ENCODE measurements around the gene SLC25A39. TPM values are rescaled to one million over a fixed set of nuclear protein-coding genes. Genes with fewer than 3 reads are reported as not detected.

SLC25A39 gene
- total and polyA plus RNA-seq, 2 of the 13 experiments (the other 11 are each of a cell fraction or from before 2014, with no cell fraction given) = 144 to 151 TPM

DNA sequence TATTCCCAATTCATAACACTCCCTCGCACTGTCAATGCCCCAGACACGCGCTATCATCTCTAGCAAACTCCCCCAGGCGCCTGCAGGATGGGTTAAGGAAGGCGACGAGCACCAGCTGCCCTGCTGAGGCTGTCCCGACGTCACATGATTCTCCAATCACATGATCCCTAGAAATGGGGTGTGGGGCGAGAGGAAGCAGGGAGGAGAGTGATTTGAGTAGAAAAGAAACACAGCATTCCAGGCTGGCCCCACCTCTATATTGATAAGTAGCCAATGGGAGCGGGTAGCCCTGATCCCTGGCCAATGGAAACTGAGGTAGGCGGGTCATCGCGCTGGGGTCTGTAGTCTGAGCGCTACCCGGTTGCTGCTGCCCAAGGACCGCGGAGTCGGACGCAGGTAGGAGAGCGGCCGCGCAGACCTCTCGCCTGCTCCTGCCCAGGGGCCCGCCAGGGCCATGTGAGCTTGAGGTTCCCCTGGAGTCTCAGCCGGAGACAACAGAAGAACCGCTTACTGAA is 20.4 kb upstream of the SLC25A39 start, which contains the start of gene GRN:
Gene GRN, plus strand, starts transcription at position 364 of the 515 bp plus-strand sequence. CDS start 3,863 bp downstream, outside the sequence.
- Histone ChIP-seq H3K4me1 (ENCODE audit: insufficient read depth, low read length) (peaks cover 25% of the 10 kb centered on the region), H3K4me2 (ENCODE audit: low read depth, low read length) (peak within 1 kb of the TSS; percentile 96), H3K36me3 (replicated peaks in 1 of 2; ENCODE audit: control insufficient read depth in 1 of 2, insufficient read depth in 2 of 2, low read length in 2 of 2) (peaks cover 0 to 8% of the 10 kb centered on the region in 2 experiments; a peak in 1 of 5 replicates), H2AFZ (ENCODE audit: low read length) (peak within 1 kb of the TSS; percentile 43), H3K4me3 (replicated peaks in 1 of 3; ENCODE audit: insufficient read depth in 1 of 3, low read depth in 2 of 3, low read length in 3 of 3) (peak within 1 kb of the TSS; percentile 86 to 99 (median 95)), H3K9me3 (ENCODE audit: low read length) (no peaks in the 10 kb centered on the region), H3K27ac (ENCODE audit: extremely low read length, insufficient read depth, low read length) (peak within 1 kb of the TSS; percentile 68), H4K20me1 (ENCODE audit: insufficient read depth, low read length) (no peaks in the 10 kb centered on the region), H3K9ac (ENCODE audit: insufficient read depth, low read depth, low read length) (peak within 1 kb of the TSS; percentile 85), H3K27me3 (ENCODE audit: control insufficient read depth in 1 of 2, insufficient read depth in 2 of 2, low read length in 2 of 2) (peaks cover 0 to 10% of the 10 kb centered on the region in 2 experiments; a peak in 1 of 5 replicates), H3K79me2 (ENCODE audit: insufficient read depth, low read length) (peaks cover 4% of the 10 kb centered on the region)
- intact Hi-C loops (cut with micrococcal nuclease; ENCODE audit: unreplicated experiment) = loop anchor here (2.0 kb wide), 1 partner anchor 18 kb away; no protein-coding TSS in a partner anchor
- DNase-seq (ENCODE audit: low spot score) (peak; percentile 100), FAIRE-seq (peak; percentile 99), ATAC-seq (peak; percentile 98)
- ChIA-PET POLR2A (interaction anchor here (0.8 to 2.9 kb wide), 19 partner anchors 11 to 221 kb away, joined by 3 to 24 read pairs (median 8); partner anchors contain the start of genes FAM171A2, HDAC5, RUNDC3A and SLC25A39), CTCF (ENCODE audit: low intra/inter-chr PET ratio, low total read pairs) (interaction anchor here (1.6 to 2.2 kb wide), 2 partner anchors 13 to 141 kb away, joined by 5 to 6 read pairs; no protein-coding TSS in a partner anchor)
- in situ Hi-C loops (cut with HindIII; ENCODE audit: extremely low pct_ligation_motif_present, low pct_unique_long_range_greater_than_20kb) = no loop called here
- no TSS peak for BruUV-seq (replicated peaks)
- 0% methylated on average over 17 of the region's 26 CpGs for whole genome bisulfite sequencing (ENCODE audit: low lambda C conversion rate)
- TF ChIP-seq TOPORS (CRISPR knock-in tag; IDR thresholded peaks at IDR 0.05) = no peak
- peak; percentile 25 for TF ChIP-seq U2AF1 (optimal IDR thresholded peaks at IDR 0.05; ENCODE audit: low read depth, low read length)
- no peak for TF ChIP-seq XRCC5 (optimal IDR thresholded peaks at IDR 0.05; ENCODE audit: low read length)
- TF ChIP-seq THYN1 (CRISPR knock-in tag; IDR thresholded peaks at IDR 0.05; ENCODE audit: borderline replicate concordance, low read depth) = no peak
- 0 out of 2 replicates have a peak, but pooled peaks have one; percentile 16 for TF ChIP-seq ZNF776 (CRISPR knock-in tag; IDR thresholded peaks at IDR 0.05)
- TF ChIP-seq, protein P1, sequence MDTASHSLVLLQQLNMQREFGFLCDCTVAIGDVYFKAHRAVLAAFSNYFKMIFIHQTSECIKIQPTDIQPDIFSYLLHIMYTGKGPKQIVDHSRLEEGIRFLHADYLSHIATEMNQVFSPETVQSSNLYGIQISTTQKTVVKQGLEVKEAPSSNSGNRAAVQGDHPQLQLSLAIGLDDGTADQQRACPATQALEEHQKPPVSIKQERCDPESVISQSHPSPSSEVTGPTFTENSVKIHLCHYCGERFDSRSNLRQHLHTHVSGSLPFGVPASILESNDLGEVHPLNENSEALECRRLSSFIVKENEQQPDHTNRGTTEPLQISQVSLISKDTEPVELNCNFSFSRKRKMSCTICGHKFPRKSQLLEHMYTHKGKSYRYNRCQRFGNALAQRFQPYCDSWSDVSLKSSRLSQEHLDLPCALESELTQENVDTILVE (CRISPR knock-in tag; IDR thresholded peaks at IDR 0.05) = peak; percentile 88
- 0 out of 2 replicates have a peak, but pooled peaks have one; percentile 75 for TF ChIP-seq ZFP1 (CRISPR knock-in tag; IDR thresholded peaks at IDR 0.05)
- TF ChIP-seq, protein P2, sequence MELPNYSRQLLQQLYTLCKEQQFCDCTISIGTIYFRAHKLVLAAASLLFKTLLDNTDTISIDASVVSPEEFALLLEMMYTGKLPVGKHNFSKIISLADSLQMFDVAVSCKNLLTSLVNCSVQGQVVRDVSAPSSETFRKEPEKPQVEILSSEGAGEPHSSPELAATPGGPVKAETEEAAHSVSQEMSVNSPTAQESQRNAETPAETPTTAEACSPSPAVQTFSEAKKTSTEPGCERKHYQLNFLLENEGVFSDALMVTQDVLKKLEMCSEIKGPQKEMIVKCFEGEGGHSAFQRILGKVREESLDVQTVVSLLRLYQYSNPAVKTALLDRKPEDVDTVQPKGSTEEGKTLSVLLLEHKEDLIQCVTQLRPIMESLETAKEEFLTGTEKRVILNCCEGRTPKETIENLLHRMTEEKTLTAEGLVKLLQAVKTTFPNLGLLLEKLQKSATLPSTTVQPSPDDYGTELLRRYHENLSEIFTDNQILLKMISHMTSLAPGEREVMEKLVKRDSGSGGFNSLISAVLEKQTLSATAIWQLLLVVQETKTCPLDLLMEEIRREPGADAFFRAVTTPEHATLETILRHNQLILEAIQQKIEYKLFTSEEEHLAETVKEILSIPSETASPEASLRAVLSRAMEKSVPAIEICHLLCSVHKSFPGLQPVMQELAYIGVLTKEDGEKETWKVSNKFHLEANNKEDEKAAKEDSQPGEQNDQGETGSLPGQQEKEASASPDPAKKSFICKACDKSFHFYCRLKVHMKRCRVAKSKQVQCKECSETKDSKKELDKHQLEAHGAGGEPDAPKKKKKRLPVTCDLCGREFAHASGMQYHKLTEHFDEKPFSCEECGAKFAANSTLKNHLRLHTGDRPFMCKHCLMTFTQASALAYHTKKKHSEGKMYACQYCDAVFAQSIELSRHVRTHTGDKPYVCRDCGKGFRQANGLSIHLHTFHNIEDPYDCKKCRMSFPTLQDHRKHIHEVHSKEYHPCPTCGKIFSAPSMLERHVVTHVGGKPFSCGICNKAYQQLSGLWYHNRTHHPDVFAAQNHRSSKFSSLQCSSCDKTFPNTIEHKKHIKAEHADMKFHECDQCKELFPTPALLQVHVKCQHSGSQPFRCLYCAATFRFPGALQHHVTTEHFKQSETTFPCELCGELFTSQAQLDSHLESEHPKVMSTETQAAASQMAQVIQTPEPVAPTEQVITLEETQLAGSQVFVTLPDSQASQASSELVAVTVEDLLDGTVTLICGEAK (IDR thresholded peaks at IDR 0.05) = no peak
- TF ChIP-seq, protein P2 (CRISPR knock-in tag; IDR thresholded peaks at IDR 0.05) = peak; percentile 61; the same call in 1 of the 2 replicates
- TF ChIP-seq GABPB1 (CRISPR knock-in tag; IDR thresholded peaks at IDR 0.05) = peak; percentile 68
- TF ChIP-seq MIXL1 (CRISPR knock-in tag; IDR thresholded peaks at IDR 0.05) = peak; percentile 94
- TF ChIP-seq YEATS2 (CRISPR knock-in tag; IDR thresholded peaks at IDR 0.05; ENCODE audit: borderline replicate concordance) = peak; percentile 94
- no peak for TF ChIP-seq RELA (CRISPR knock-in tag; IDR thresholded peaks at IDR 0.05)
- TF ChIP-seq ZNF552 (CRISPR knock-in tag; IDR thresholded peaks at IDR 0.05; ENCODE audit: borderline replicate concordance) = no peak
- TF ChIP-seq, protein P3, sequence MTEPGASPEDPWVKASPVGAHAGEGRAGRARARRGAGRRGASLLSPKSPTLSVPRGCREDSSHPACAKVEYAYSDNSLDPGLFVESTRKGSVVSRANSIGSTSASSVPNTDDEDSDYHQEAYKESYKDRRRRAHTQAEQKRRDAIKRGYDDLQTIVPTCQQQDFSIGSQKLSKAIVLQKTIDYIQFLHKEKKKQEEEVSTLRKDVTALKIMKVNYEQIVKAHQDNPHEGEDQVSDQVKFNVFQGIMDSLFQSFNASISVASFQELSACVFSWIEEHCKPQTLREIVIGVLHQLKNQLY (CRISPR knock-in tag; IDR thresholded peaks at IDR 0.05) = peak; percentile 60; the same call in 1 of the 2 replicates
